ENCODE results near the gene PID1. TPM values are rescaled to one million over a fixed set of nuclear protein-coding genes. Genes with fewer than 3 reads are reported as not detected.

PID1 gene
- total RNA-seq, 6 experiments from 2014 or later = 28.5 to 95.4 (median 65.3) TPM

GRCh38 chr2:229296016-229296415 lies 24.9 kb upstream of the PID1 start:
- no peak for TF ChIP-seq POLR2A (IDR thresholded peaks at IDR 0.05)
- TF ChIP-seq CTCF (IDR thresholded peaks at IDR 0.05) = no peak
- DNase-seq = no peak
- H3K36me3 ChIP-seq = no peaks in the 10 kb centered on the region
- intact Hi-C loops (cut with DNase I) = no loop called here
- H3K27ac ChIP-seq = no peak overlapping the region
- H3K4me3 ChIP-seq = no peak overlapping the region
- no peak for ATAC-seq
- H3K4me1 ChIP-seq = no peaks in the 10 kb centered on the region
- no peaks in the 10 kb centered on the region for H3K27me3 ChIP-seq
- H3K9me3 ChIP-seq = no peaks in the 10 kb centered on the region

GRCh38 chr2:229287823-229288222 lies 16.7 kb upstream of the PID1 start:
- peak in 1 of 4 donors; percentile 29 for ATAC-seq
- Histone ChIP-seq H3K4me3 (no peak overlapping the region), H3K27me3 (no peaks in the 10 kb centered on the region), H3K4me1 (no peaks in the 10 kb centered on the region), H3K27ac (no peak overlapping the region), H3K9me3 (no peaks in the 10 kb centered on the region), H3K36me3 (no peaks in the 10 kb centered on the region)
- no peak for DNase-seq
- TF ChIP-seq CTCF (IDR thresholded peaks at IDR 0.05) (no peak), POLR2A (IDR thresholded peaks at IDR 0.05) (no peak)
- WGBS (ENCODE audit: insufficient coverage, low coverage, low lambda C conversion rate, missing lambda C conversion rate) = 20% methylated on average over 1 of the region's 1 CpG
- intact Hi-C loops (cut with DNase I) = no loop called here

- Histone ChIP-seq H3K4me1 (no peaks in the 10 kb centered on the region), H3K27me3 (no peaks in the 10 kb centered on the region), H3K9me3 (no peaks in the 10 kb centered on the region), H3K36me3 (no peaks in the 10 kb centered on the region), H3K4me3 (no peak overlapping the region), H3K27ac (no peak overlapping the region)
- intact Hi-C loops (cut with DNase I) = no loop called here
- TF ChIP-seq CTCF (IDR thresholded peaks at IDR 0.05) (no peak), POLR2A (IDR thresholded peaks at IDR 0.05) (no peak)
- ATAC-seq (peak in 3 of 4 donors; percentile 11 to 55 (median 22)), DNase-seq (no peak)
- 40% methylated on average over 5 of the region's 5 CpGs for WGBS (ENCODE audit: insufficient coverage, low coverage, low lambda C conversion rate, missing lambda C conversion rate)
Observed at GRCh38 chr2:229282758-229283546, 11.9 kb upstream of the PID1 start.

- no peak for TF ChIP-seq CTCF (IDR thresholded peaks at IDR 0.05)
- TF ChIP-seq POLR2A (IDR thresholded peaks at IDR 0.05) = no peak
- H3K27ac ChIP-seq = no peak overlapping the region
- no peak for DNase-seq
- intact Hi-C loops (cut with DNase I) = loop anchor here in 1 of 2 donors (10.0 kb wide), 2 partner anchors 145 to 595 kb away; no protein-coding TSS in a partner anchor
- no peak overlapping the region for H3K4me3 ChIP-seq
- no peaks in the 10 kb centered on the region for H3K4me1 ChIP-seq
- H3K27me3 ChIP-seq = no peaks in the 10 kb centered on the region
- H3K36me3 ChIP-seq = no peaks in the 10 kb centered on the region
- no peak for ATAC-seq
- H3K9me3 ChIP-seq = no peaks in the 10 kb centered on the region
- WGBS (ENCODE audit: insufficient coverage, low coverage, low lambda C conversion rate, missing lambda C conversion rate) = 71% methylated on average over 4 of the region's 4 CpGs
Observed at GRCh38 chr2:229279516-229279915, 8.4 kb upstream of the PID1 start.

Data from right lobe of liver (tissue), 6 donors.